Activated CD4-positive, CD25-positive, alpha-beta regulatory T cell (primary cell): ENCODE data around the gene SLC34A3.

Experiments
- DNase-seq, 4 experiments: peaks; one replicate each; lab custom pipeline; 2025; lab: John Stamatoyannopoulos, UW

Gene SLC34A3

GRCh38 chr9:137230705-137231371 lies at the start of gene SLC34A3:
TSS of gene SLC34A3 (plus strand) at chr9:137230901. CDS start at chr9:137231703, 802 bp downstream.
- DNase-seq: no peak

GRCh38 chr9:137181680-137182079 lies 49.0 kb upstream of the SLC34A3 start:
- DNase-seq: no peak

GRCh38 chr9:137182836-137183235 lies 47.9 kb upstream of the SLC34A3 start:
- DNase-seq: no peak

- no peak for DNase-seq
These were observed 46.6 kb upstream of the SLC34A3 start for GRCh38 chr9:137183980-137184595.

- no peak for DNase-seq
These were observed 45.6 kb upstream of the SLC34A3 start for GRCh38 chr9:137184881-137185660.

- DNase-seq: no peak
These were observed 44.8 kb upstream of the SLC34A3 start for GRCh38 chr9:137185921-137186320.

- DNase-seq: no peak
These were observed 44.3 kb upstream of the SLC34A3 start for GRCh38 chr9:137186385-137186784.

GRCh38 chr9:137187386-137187785 lies 43.3 kb upstream of the SLC34A3 start:
- DNase-seq: no peak

- no peak for DNase-seq
These were observed 42.6 kb upstream of the SLC34A3 start for GRCh38 chr9:137188086-137188489.

- peak; percentile 83 to 90 (median 88) for DNase-seq
These were observed 42.0 kb upstream of the SLC34A3 start, which contains the start of the genes ANAPC2 and SSNA1 for GRCh38 chr9:137188490-137189296. TSS of gene ANAPC2 (minus strand) at chr9:137188560. CDS start at chr9:137188532, 28 bp downstream. TSS of gene SSNA1 (plus strand) at chr9:137188676. CDS start at chr9:137188727, 51 bp downstream.

GRCh38 chr9:137189297-137190295 lies 41.1 kb upstream of the SLC34A3 start:
- DNase-seq: no peak

GRCh38 chr9:137190315-137190856 lies 40.3 kb upstream of the SLC34A3 start:
- DNase-seq: no peak

- no peak for DNase-seq
These were observed 39.5 kb upstream of the SLC34A3 start for GRCh38 chr9:137191245-137191644.

- no peak for DNase-seq
These were observed 38.8 kb upstream of the SLC34A3 start for GRCh38 chr9:137191691-137192447.

- DNase-seq: no peak
These were observed 38.3 kb upstream of the SLC34A3 start for GRCh38 chr9:137192448-137192780.

- DNase-seq: no peak
These were observed 37.8 kb upstream of the SLC34A3 start for GRCh38 chr9:137192859-137193258.

- DNase-seq: no peak
These were observed 36.9 kb upstream of the SLC34A3 start for GRCh38 chr9:137193771-137194170.

- DNase-seq: no peak
These were observed 36.3 kb upstream of the SLC34A3 start for GRCh38 chr9:137194388-137194787.

- no peak for DNase-seq
These were observed 35.8 kb upstream of the SLC34A3 start for GRCh38 chr9:137194909-137195308.
